Mesenchymal stem cell (in vitro differentiated cells and primary cell): ENCODE measurements around the gene CABP1.

Experiments
- DNase-seq: peaks from one replicate; pipeline ENCODE4 v3.0.0-alpha.2; 2013
- H2AFZ ChIP-seq: one replicate; pipeline ENCODE4 v1.6.1; 2013; ENCODE audit warnings: low read depth, mild to moderate bottlenecking, control low read depth, inconsistent platforms, low read length, moderate library complexity
- H2AK5ac ChIP-seq: 2 replicates; pipeline ENCODE4 v1.6.1; 2013; ENCODE audit warnings: low read length, moderate library complexity, mild to moderate bottlenecking, inconsistent platforms; ENCODE audit not compliant: severe bottlenecking
- H2BK120ac ChIP-seq: one replicate; pipeline ENCODE4 v1.6.1; 2013; ENCODE audit warnings: low read depth, mild to moderate bottlenecking, inconsistent platforms, low read length, moderate library complexity
- H2BK12ac ChIP-seq, 2 experiments: one replicate each; pipeline ENCODE4 v1.6.1; 2013; ENCODE audit warnings: inconsistent platforms in 2 of 2, low read length in 2 of 2, mild to moderate bottlenecking in 2 of 2, moderate library complexity in 2 of 2, control low read depth in 1 of 2
- H2BK15ac ChIP-seq: one replicate; pipeline ENCODE4 v1.6.1; 2013; ENCODE audit warnings: mild to moderate bottlenecking, low read depth, inconsistent platforms; ENCODE audit not compliant: poor library complexity, severe bottlenecking
- H2BK5ac ChIP-seq: 2 replicates; pipeline ENCODE4 v1.6.1; 2013; ENCODE audit warnings: low read depth, mild to moderate bottlenecking, low read length, control low read depth, inconsistent platforms; ENCODE audit not compliant: poor library complexity, severe bottlenecking
- H3K14ac ChIP-seq, 2 experiments: one replicate each; pipeline ENCODE4 v1.6.1; 2013; ENCODE audit warnings: inconsistent platforms in 2 of 2, low read length in 2 of 2, control low read depth in 1 of 2, mild to moderate bottlenecking in 1 of 2, moderate library complexity in 1 of 2
- H3K18ac ChIP-seq, 2 experiments: one replicate each; pipeline ENCODE4 v1.6.1; 2013; ENCODE audit warnings: inconsistent platforms in 2 of 2, low read length in 2 of 2, control low read depth in 1 of 2, low read depth in 1 of 2, mild to moderate bottlenecking in 1 of 2
- H3K23ac ChIP-seq, 2 experiments: one replicate each; pipeline ENCODE4 v1.6.1; 2013; ENCODE audit warnings: inconsistent platforms in 2 of 2, low read length in 2 of 2, mild to moderate bottlenecking in 2 of 2, moderate library complexity in 2 of 2, control low read depth in 1 of 2
- H3K27ac ChIP-seq: 2 replicates; pipeline ENCODE4 v1.5.1; 2013; ENCODE audit warnings: mild to moderate bottlenecking, moderate library complexity, low read length, control low read depth, inconsistent platforms; ENCODE audit not compliant: poor library complexity, severe bottlenecking
- H3K27me3 ChIP-seq, 2 experiments: 2 replicates each; pipeline versions ENCODE4 v1.6.1 to v1.7.0; 2013; ENCODE audit warnings: low read length in 2 of 2, mild to moderate bottlenecking in 2 of 2, moderate library complexity in 2 of 2, control low read depth in 1 of 2, inconsistent platforms in 1 of 2; ENCODE audit not compliant: control insufficient read depth in 1 of 2, insufficient read depth in 1 of 2
- H3K36me3 ChIP-seq, 2 experiments: 2 replicates each; pipeline versions ENCODE4 v1.6.1 to v1.7.0; 2013; ENCODE audit warnings: low read length in 2 of 2, control low read depth in 1 of 2, inconsistent platforms in 1 of 2, low read depth in 1 of 2, mild to moderate bottlenecking in 1 of 2; ENCODE audit not compliant: insufficient read depth in 2 of 2, control insufficient read depth in 1 of 2
- H3K4ac ChIP-seq, 2 experiments: one replicate each; pipeline ENCODE4 v1.6.1; 2013; ENCODE audit warnings: inconsistent platforms in 2 of 2, low read length in 2 of 2, mild to moderate bottlenecking in 2 of 2, moderate library complexity in 2 of 2, control low read depth in 1 of 2, low read depth in 1 of 2
- H3K4me1 ChIP-seq: 2 replicates; pipeline ENCODE4 v1.6.1; 2013; ENCODE audit warnings: low read depth, low read length, control low read depth; ENCODE audit not compliant: control insufficient read depth, insufficient read depth
- H3K4me2 ChIP-seq: 2 replicates; pipeline ENCODE4 v1.6.1; 2013; ENCODE audit warnings: low read length, mild to moderate bottlenecking, inconsistent platforms; ENCODE audit not compliant: poor library complexity, severe bottlenecking
- H3K4me3 ChIP-seq, 2 experiments: 2 replicates each; pipeline versions ENCODE4 v1.5.1 to v1.7.0; 2013; ENCODE audit warnings: low read length in 2 of 2, mild to moderate bottlenecking in 2 of 2, control low read depth in 1 of 2, low read depth in 1 of 2; ENCODE audit not compliant: insufficient read depth in 1 of 2
- H3K79me1 ChIP-seq: replicated peaks from 2 replicates; pipeline ENCODE4 v1.6.1; 2013; ENCODE audit warnings: mild to moderate bottlenecking, control low read depth, low read length, inconsistent platforms; ENCODE audit not compliant: poor library complexity, severe bottlenecking
- H3K9ac ChIP-seq: 2 replicates; pipeline ENCODE4 v1.7.0; 2013; ENCODE audit warnings: mild to moderate bottlenecking, low read length, moderate library complexity
- H3K9me3 ChIP-seq: 2 replicates; pipeline ENCODE4 v1.7.0; 2013; ENCODE audit warnings: mild to moderate bottlenecking, low read length; ENCODE audit not compliant: control insufficient read depth
- H4K8ac ChIP-seq: one replicate; pipeline ENCODE4 v1.6.1; 2013; ENCODE audit warnings: inconsistent platforms, mild to moderate bottlenecking, low read length, moderate library complexity
- H4K91ac ChIP-seq: one replicate; pipeline ENCODE4 v1.6.1; 2013; ENCODE audit warnings: mild to moderate bottlenecking, low read length, inconsistent platforms
- WGBS: methylation state at CpG from one replicate; pipeline ENCODE4 v1.1.7; 2013; ENCODE audit warnings: mixed read lengths; 5-methylcytosine and 5-hydroxymethylcytosine counted together

Gene CABP1

DNA sequence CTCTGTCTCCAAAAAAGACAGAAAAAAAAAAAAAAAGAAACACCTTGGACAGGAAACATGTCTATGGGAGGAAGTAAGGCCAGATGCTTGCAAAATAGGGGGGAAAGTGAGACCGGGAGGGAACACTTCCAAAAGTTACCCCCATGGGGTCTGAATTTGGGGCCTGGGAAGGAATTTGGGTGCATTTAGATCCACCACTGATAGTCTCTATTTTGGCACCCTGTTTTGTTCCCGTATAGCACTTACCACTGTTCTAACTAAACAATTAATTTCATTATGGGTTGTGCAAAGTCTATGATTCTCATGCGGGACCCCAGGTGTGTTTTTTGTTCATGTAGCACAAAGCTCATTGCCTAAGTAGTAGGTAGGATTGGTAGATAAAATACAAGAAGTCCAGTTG lies 45.1 kb downstream of the CABP1 start:
- no peaks in the 10 kb centered on the region for H3K36me3 ChIP-seq
- no peak overlapping the region for H2BK12ac ChIP-seq
- peak overlapping the region in 1 of 2 experiments; percentile 83 for H3K4me3 ChIP-seq
- no peaks in the 10 kb centered on the region for H3K79me1 ChIP-seq
- no peak overlapping the region for H2BK120ac ChIP-seq
- no peak overlapping the region for H3K27ac ChIP-seq
- no peak overlapping the region for H2AK5ac ChIP-seq
- no peak overlapping the region for H3K23ac ChIP-seq
- H3K18ac ChIP-seq: no peak overlapping the region
- H3K9me3 ChIP-seq: no peaks in the 10 kb centered on the region
- no peak overlapping the region for H4K91ac ChIP-seq
- peak overlapping the region; percentile 95 for H3K9ac ChIP-seq
- H3K27me3 ChIP-seq: peaks cover 0 to 2% of the 10 kb centered on the region in 2 experiments
- WGBS: 91% methylated on average over 1 of the region's 3 CpGs
- H2AFZ ChIP-seq: no peak overlapping the region
- H3K4me2 ChIP-seq: no peak overlapping the region
- no peak overlapping the region for H2BK15ac ChIP-seq
- peaks cover 6% of the 10 kb centered on the region for H3K4me1 ChIP-seq
- no peak overlapping the region for H4K8ac ChIP-seq
- DNase-seq: no peak
- no peak overlapping the region for H2BK5ac ChIP-seq
- peak overlapping the region in 1 of 2 experiments; percentile 15 for H3K4ac ChIP-seq
- H3K14ac ChIP-seq: no peak overlapping the region

DNA sequence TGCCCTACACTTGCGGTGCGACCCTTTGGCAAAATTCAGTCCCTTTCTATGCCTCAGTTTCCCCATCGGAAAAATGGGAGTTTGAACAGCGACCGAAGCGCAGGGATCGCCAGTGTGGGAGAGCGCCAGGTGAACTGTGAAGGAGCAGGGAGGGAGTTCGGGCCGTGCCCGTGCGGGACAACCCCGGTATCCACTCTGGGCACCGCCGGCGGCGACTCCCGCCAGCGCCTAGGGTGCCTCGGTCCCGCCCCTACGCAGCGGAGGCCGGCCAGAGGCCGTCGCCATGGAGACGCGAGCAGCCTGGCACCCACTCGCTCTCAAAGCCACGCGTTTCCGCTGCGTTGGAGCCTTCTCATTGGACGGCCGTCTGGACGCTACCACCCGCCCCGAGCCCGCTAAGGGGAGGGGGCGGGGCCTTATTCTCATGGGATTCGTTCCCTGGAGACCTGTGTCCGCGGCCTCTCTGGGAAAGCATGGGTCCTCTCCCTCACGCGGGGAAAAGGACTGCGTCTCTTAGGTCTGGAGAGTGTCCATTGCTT lies 45.8 kb downstream of the CABP1 start:
- no peaks in the 10 kb centered on the region for H3K27me3 ChIP-seq
- H2AK5ac ChIP-seq: no peak overlapping the region
- H3K79me1 ChIP-seq: no peaks in the 10 kb centered on the region
- peak overlapping the region; percentile 90 for H2BK5ac ChIP-seq
- H3K18ac ChIP-seq: peak overlapping the region; percentile 89 to 98
- H2AFZ ChIP-seq: peak overlapping the region; percentile 100
- H2BK15ac ChIP-seq: peak overlapping the region; percentile 97
- H3K23ac ChIP-seq: peak overlapping the region in 1 of 2 experiments; percentile 97
- WGBS: 1% methylated on average over 41 of the region's 46 CpGs
- H4K8ac ChIP-seq: peak overlapping the region; percentile 95
- peak overlapping the region in 1 of 2 experiments; percentile 82 for H2BK12ac ChIP-seq
- peak overlapping the region in 1 of 2 experiments; percentile 98 for H3K14ac ChIP-seq
- peak overlapping the region; percentile 94 to 96 for H3K4ac ChIP-seq
- no peaks in the 10 kb centered on the region for H3K9me3 ChIP-seq
- H3K4me1 ChIP-seq: peaks cover 6% of the 10 kb centered on the region
- peak overlapping the region; percentile 95 for H3K9ac ChIP-seq
- H3K4me3 ChIP-seq: peak overlapping the region; percentile 83 to 91
- H3K27ac ChIP-seq: peak overlapping the region; percentile 99
- H4K91ac ChIP-seq: peak overlapping the region; percentile 76
- H3K4me2 ChIP-seq: peak overlapping the region; percentile 88
- peak; percentile 98 for DNase-seq
- peak overlapping the region; percentile 94 for H2BK120ac ChIP-seq
- H3K36me3 ChIP-seq: no peaks in the 10 kb centered on the region

DNA sequence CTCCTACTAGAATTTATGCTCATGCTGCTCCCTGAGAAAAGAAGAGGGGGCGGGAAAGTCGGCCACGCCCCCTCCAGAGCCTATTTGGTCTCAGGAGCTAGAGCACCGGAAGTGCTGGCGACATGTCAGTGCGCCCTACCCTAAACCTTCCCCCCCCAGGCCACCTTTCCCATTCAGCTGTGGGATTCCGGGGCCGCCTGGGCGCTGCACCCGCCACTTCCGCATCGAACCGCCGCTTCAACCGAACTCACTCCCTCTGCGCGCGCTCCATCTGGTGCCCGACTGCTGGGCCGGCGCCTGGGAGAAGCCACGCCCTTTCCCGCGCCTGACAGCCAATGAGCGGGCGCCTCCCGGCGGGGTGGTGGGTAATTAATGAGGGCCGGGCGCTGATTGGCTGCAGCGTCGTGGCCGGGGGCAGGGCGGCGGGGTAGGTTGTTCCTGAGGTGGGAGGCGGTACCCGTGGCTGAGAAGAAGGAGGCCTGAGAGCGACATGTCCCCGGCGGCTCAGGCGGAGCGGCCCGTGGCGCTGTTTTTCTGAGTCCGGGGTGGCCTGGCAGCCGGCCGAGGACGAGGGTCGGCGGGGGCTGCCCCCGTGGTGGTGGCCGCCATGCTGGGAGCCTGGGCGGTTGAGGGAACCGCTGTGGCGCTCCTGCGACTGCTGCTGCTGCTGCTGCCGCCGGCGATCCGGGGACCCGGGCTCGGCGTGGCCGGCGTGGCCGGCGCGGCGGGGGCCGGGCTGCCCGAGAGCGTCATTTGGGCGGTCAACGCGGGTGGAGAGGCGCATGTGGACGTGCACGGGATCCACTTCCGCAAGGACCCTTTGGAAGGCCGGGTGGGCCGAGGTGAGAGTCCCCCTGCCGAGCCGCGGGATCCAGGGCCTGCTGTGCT lies 46.5 kb downstream of the CABP1 start, which contains the start of gene MLEC:
MLEC (plus strand) TSS at position 460 of the 888 bp plus-strand sequence; CDS start at position 608, 148 bp downstream.
- WGBS: under 1% methylated on average over 73 of the region's 84 CpGs
- peaks cover 6% of the 10 kb centered on the region for H3K4me1 ChIP-seq
- H3K36me3 ChIP-seq: no peaks in the 10 kb centered on the region
- H4K91ac ChIP-seq: peak within 1 kb of the TSS; percentile 76
- peak; percentile 98 for DNase-seq
- H2BK120ac ChIP-seq: peak within 1 kb of the TSS; percentile 94
- peak within 1 kb of the TSS; percentile 99 for H3K27ac ChIP-seq
- peak within 1 kb of the TSS; percentile 90 for H2BK5ac ChIP-seq
- no peak within 1 kb of the TSS for H2AK5ac ChIP-seq
- H2BK12ac ChIP-seq: peak within 1 kb of the TSS in 1 of 2 experiments; percentile 82
- H3K4me2 ChIP-seq: peak within 1 kb of the TSS; percentile 88
- peak within 1 kb of the TSS in 1 of 2 experiments; percentile 98 for H3K14ac ChIP-seq
- peak within 1 kb of the TSS; percentile 95 for H3K9ac ChIP-seq
- no peaks in the 10 kb centered on the region for H3K9me3 ChIP-seq
- H2BK15ac ChIP-seq: peak within 1 kb of the TSS; percentile 97
- peak within 1 kb of the TSS; percentile 100 for H2AFZ ChIP-seq
- peak within 1 kb of the TSS; percentile 94 to 96 for H3K4ac ChIP-seq
- H3K23ac ChIP-seq: peak within 1 kb of the TSS; percentile 46 to 97
- H3K27me3 ChIP-seq: no peaks in the 10 kb centered on the region
- H3K18ac ChIP-seq: peak within 1 kb of the TSS; percentile 89 to 98
- peak within 1 kb of the TSS; percentile 83 to 96 for H3K4me3 ChIP-seq
- peak within 1 kb of the TSS; percentile 95 for H4K8ac ChIP-seq
- peaks cover 1% of the 10 kb centered on the region for H3K79me1 ChIP-seq
